Astrocyte of the spinal cord (primary cell): Measurements from ENCODE around the gene BARD1.
A peak's percentile ranks its signal among the peaks of the same experiment; 100 is the strongest.

ENCODE experiments used
- DNase-seq: peaks from one replicate; pipeline ENCODE4 v3.0.0; 2011; ENCODE audit warnings: low read depth, low spot score
- H3K4me3 ChIP-seq: 2 replicates; pipeline ENCODE4 v1.5.1; 2011; ENCODE audit warnings: low read depth, mild to moderate bottlenecking, low read length, moderate library complexity
- CTCF ChIP-seq: IDR thresholded peaks from 2 replicates; pipeline ENCODE4 v1.5.1; 2012; ENCODE audit warnings: low read depth, mild to moderate bottlenecking, low read length, inconsistent platforms
- in situ Hi-C: cut with HindIII; loops from 2 replicates; pipeline ENCODE4 v1.10.0; 2017; ENCODE audit warnings: low sequenced_read_pairs

BARD1 gene

GRCh38 chr2:214775971-214776370 is 33.5 kb downstream of the BARD1 start:
- no peak for TF ChIP-seq CTCF
- no peak for DNase-seq
- H3K4me3 ChIP-seq: no peak overlapping the region
- in situ Hi-C loops: no loop called here

- TF ChIP-seq CTCF: no peak
- in situ Hi-C loops: no loop called here
- peak; percentile 13 for DNase-seq
- no peak overlapping the region for H3K4me3 ChIP-seq
These were observed 35.4 kb downstream of the BARD1 start for GRCh38 chr2:214774108-214774507.

GRCh38 chr2:214772443-214773015 is 37.0 kb downstream of the BARD1 start:
- no peak for TF ChIP-seq CTCF
- no peak for DNase-seq
- in situ Hi-C loops: no loop called here

GRCh38 chr2:214765180-214765579 is 44.3 kb downstream of the BARD1 start:
- DNase-seq: no peak

More at GRCh38 chr2:214772443-214773015, 37.0 kb downstream of the BARD1 start:
- H3K4me3 ChIP-seq: no peak overlapping the region

GRCh38 chr2:214753455-214753854 is 56.0 kb downstream of the BARD1 start:
- in situ Hi-C loops: no loop called here
- no peak overlapping the region for H3K4me3 ChIP-seq
- no peak for DNase-seq
- TF ChIP-seq CTCF: no peak

More at GRCh38 chr2:214765180-214765579, 44.3 kb downstream of the BARD1 start:
- in situ Hi-C loops: no loop called here
- no peak overlapping the region for H3K4me3 ChIP-seq
- TF ChIP-seq CTCF: no peak

- H3K4me3 ChIP-seq: no peak overlapping the region
- in situ Hi-C loops: no loop called here
- no peak for DNase-seq
- no peak for TF ChIP-seq CTCF
These were observed 59.0 kb downstream of the BARD1 start for GRCh38 chr2:214750529-214750928.
